Keratinocyte (primary cell): ENCODE data around the gene B3GNT5. TPM values are rescaled to one million over a fixed set of nuclear protein-coding genes. Genes with fewer than 3 reads are reported as not detected.

Source experiments
- DNase-seq: peaks from one replicate; pipeline ENCODE4 v3.0.0-alpha.2; 2011; ENCODE audit warnings: low read depth, missing footprints, low spot score
- FAIRE-seq: peaks from 2 replicates; lab custom pipeline; 2011; peaks lifted over from hg19 to GRCh38; lab: Jason Lieb, UNC
- H2AFZ ChIP-seq: 2 replicates; pipeline ENCODE4 v1.6.0; 2012; ENCODE audit warnings: low read length, control low read depth, inconsistent platforms; ENCODE audit not compliant: control insufficient read depth
- H3K27ac ChIP-seq: 2 replicates; pipeline ENCODE4 v1.5.1; 2011; ENCODE audit warnings: low read length; ENCODE audit not compliant: control insufficient read depth, insufficient read depth
- H3K27me3 ChIP-seq: 3 replicates; pipeline ENCODE4 v1.6.0; 2011; ENCODE audit warnings: low read length; ENCODE audit not compliant: control insufficient read depth, insufficient read depth; ENCODE audit errors: extremely low read depth
- H3K36me3 ChIP-seq, 2 experiments: 2 replicates in 1 of 2; 3 replicates in 1 of 2; pipeline ENCODE4 v1.5.1; 2011; ENCODE audit warnings: low read length in 2 of 2, mild to moderate bottlenecking in 1 of 2; ENCODE audit not compliant: control insufficient read depth in 2 of 2, insufficient read depth in 2 of 2; ENCODE audit errors: extremely low read depth in 1 of 2
- H3K4me1 ChIP-seq: 3 replicates; pipeline ENCODE4 v1.5.1; 2011; ENCODE audit warnings: low read length; ENCODE audit not compliant: control insufficient read depth, insufficient read depth; ENCODE audit errors: extremely low read depth
- H3K4me2 ChIP-seq: 3 replicates; pipeline ENCODE4 v1.6.0; 2011; ENCODE audit warnings: low read depth, low read length; ENCODE audit not compliant: control insufficient read depth, insufficient read depth; ENCODE audit errors: extremely low read depth
- H3K4me3 ChIP-seq, 3 experiments: fragments of 200-600 bp in 1 of 3; sonication (generic) in 1 of 3; 2 replicates in 2 of 3; 3 replicates in 1 of 3; pipeline ENCODE4 v1.5.1; 2011 to 2016; ENCODE audit warnings: low read length in 3 of 3, mild to moderate bottlenecking in 3 of 3, control low read depth in 2 of 3, inconsistent platforms in 1 of 3, low read depth in 1 of 3, mixed read lengths in 1 of 3, mixed run types in 1 of 3, moderate library complexity in 1 of 3; ENCODE audit not compliant: control insufficient read depth in 2 of 3, insufficient read depth in 2 of 3; ENCODE audit errors: extremely low read depth in 1 of 3
- H3K79me2 ChIP-seq: 2 replicates; pipeline ENCODE4 v1.6.0; 2012; ENCODE audit warnings: low read length; ENCODE audit not compliant: control insufficient read depth, insufficient read depth
- H3K9ac ChIP-seq: 3 replicates; pipeline ENCODE4 v1.6.0; 2011; ENCODE audit warnings: low read length; ENCODE audit not compliant: control insufficient read depth, insufficient read depth; ENCODE audit errors: extremely low read depth
- H3K9me1 ChIP-seq: 3 replicates; pipeline ENCODE4 v1.6.0; 2011; ENCODE audit warnings: low read length; ENCODE audit not compliant: control insufficient read depth, insufficient read depth; ENCODE audit errors: extremely low read depth
- H3K9me3 ChIP-seq: 2 replicates; pipeline ENCODE4 v1.5.1; 2012; ENCODE audit warnings: low read depth, low read length; ENCODE audit not compliant: control insufficient read depth
- H4K20me1 ChIP-seq: 3 replicates; pipeline ENCODE4 v1.6.0; 2011; ENCODE audit warnings: low read length; ENCODE audit not compliant: control insufficient read depth, insufficient read depth; ENCODE audit errors: extremely low read depth
- EZH2 ChIP-seq: IDR thresholded peaks from one replicate; pipeline ENCODE4 v1.6.1; 2012; ENCODE audit warnings: inconsistent platforms, mild to moderate bottlenecking, low read length, moderate library complexity
- dilution Hi-C: fragments of 300-500 bp; cut with MboI; formaldehyde crosslinking; loops from one replicate; pipeline ENCODE4 v1.7.0; 2020; ENCODE audit warnings: low sequenced_read_pairs; ENCODE audit not compliant: extremely low pct_ligation_motif_present
- polyA plus RNA-seq, 5 experiments: library from polyadenylated mRNA; depleted of rRNA in 3 of 5; stranded (reverse) in 3 of 5; stranded (forward) in 1 of 5; unstranded in 1 of 5; fragments of >200 nt; gene quantifications; 1 replicate in 1 of 5; 2 replicates in 3 of 5; 3 replicates in 1 of 5; pipeline versions ENCODE4 v1.2.1 to v1.2.3, GENCODE V29; 2011 to 2012; ENCODE audit warnings: missing spikeins in 2 of 5, low read depth in 1 of 5, low replicate concordance in 1 of 5
- TF ChIP-seq, protein P1 (sequence below), 3 experiments: IDR thresholded peaks in 1 of 3; conservative IDR thresholded peaks in 1 of 3; optimal IDR thresholded peaks in 1 of 3; 2 replicates in 2 of 3; 3 replicates in 1 of 3; pipeline versions ENCODE3 to v1.5.1; 2011; ENCODE audit warnings: low read length in 3 of 3, mild to moderate bottlenecking in 3 of 3, moderate library complexity in 2 of 3, control low read depth in 1 of 3, inconsistent platforms in 1 of 3; ENCODE audit not compliant: insufficient read depth in 2 of 3; ENCODE audit errors: extremely low read depth in 1 of 3

B3GNT5 gene
- polyA plus RNA-seq, 1 donor (not counting 4 experiments of a cell fraction or from before 2014, with no cell fraction given), result 66.6 TPM

DNA sequence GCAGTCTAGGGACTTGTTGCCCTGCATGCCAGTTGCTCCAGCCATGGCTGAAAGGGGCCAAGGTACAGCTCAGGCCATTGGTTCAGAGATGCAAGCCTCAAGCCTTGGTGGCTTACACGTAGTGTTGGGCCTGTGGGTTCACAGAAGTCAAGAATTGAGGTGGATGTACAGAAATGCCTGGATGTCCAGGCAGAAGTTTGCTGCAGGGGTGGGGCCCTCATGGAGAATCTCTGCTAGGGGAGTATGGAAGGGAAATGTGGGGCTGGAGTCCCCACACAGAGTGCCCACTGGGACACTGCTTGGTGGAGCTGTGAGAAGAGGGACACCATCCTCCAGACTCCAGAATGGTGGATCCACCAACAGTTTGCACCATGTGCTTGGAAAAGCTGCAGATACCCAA, 10.6 kb upstream of the B3GNT5 start:
- dilution Hi-C loops, result no loop called here
- Histone ChIP-seq H3K27ac (no peak overlapping the region), H3K4me2 (no peak overlapping the region), H3K9ac (no peak overlapping the region), H4K20me1 (no peaks in the 10 kb centered on the region), H2AFZ (no peak overlapping the region), H3K27me3 (no peaks in the 10 kb centered on the region), H3K4me3 (no peak overlapping the region), H3K36me3 (no peaks in the 10 kb centered on the region), H3K9me3 (no peaks in the 10 kb centered on the region), H3K4me1 (peaks cover 3% of the 10 kb centered on the region), H3K9me1 (no peaks in the 10 kb centered on the region), H3K79me2 (no peaks in the 10 kb centered on the region)
- DNase-seq, result no peak
- FAIRE-seq, result no peak
- TF ChIP-seq EZH2, result no peak
- TF ChIP-seq, protein P1, sequence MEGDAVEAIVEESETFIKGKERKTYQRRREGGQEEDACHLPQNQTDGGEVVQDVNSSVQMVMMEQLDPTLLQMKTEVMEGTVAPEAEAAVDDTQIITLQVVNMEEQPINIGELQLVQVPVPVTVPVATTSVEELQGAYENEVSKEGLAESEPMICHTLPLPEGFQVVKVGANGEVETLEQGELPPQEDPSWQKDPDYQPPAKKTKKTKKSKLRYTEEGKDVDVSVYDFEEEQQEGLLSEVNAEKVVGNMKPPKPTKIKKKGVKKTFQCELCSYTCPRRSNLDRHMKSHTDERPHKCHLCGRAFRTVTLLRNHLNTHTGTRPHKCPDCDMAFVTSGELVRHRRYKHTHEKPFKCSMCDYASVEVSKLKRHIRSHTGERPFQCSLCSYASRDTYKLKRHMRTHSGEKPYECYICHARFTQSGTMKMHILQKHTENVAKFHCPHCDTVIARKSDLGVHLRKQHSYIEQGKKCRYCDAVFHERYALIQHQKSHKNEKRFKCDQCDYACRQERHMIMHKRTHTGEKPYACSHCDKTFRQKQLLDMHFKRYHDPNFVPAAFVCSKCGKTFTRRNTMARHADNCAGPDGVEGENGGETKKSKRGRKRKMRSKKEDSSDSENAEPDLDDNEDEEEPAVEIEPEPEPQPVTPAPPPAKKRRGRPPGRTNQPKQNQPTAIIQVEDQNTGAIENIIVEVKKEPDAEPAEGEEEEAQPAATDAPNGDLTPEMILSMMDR (optimal IDR thresholded peaks at IDR 0.05 in 1 of 3, IDR thresholded peaks at IDR 0.05 in 1 of 3, conservative IDR thresholded peaks at IDR 0.05 in 1 of 3; ENCODE audit: extremely low read depth in 1 of 3, insufficient read depth in 2 of 3, low read length in 3 of 3), result no peak

DNA sequence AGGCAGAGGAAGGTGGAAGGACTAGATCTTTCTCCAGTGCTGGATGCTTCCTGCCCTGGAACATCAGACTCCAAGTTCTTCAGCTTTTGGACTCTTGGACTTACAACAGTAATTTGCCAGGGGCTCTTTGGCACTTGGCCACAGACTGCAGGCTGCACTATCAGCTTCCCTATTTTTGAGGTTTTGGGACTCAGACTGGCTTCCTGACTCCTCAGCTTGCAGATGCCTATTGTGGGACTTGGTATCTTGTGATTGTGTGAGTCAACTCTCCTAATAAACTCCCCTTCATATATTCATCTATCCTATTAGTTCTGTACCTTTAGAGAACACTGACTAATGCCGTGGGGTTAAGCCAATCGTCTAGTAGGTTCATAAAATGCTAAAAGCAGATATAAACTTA, 8.8 kb upstream of the B3GNT5 start:
- H3K79me2 ChIP-seq, result no peaks in the 10 kb centered on the region
- TF ChIP-seq, protein P1 (optimal IDR thresholded peaks at IDR 0.05 in 1 of 3, IDR thresholded peaks at IDR 0.05 in 1 of 3, conservative IDR thresholded peaks at IDR 0.05 in 1 of 3; ENCODE audit: extremely low read depth in 1 of 3, insufficient read depth in 2 of 3, low read length in 3 of 3), result no peak
- no peak for TF ChIP-seq EZH2
- H3K9me1 ChIP-seq, result no peaks in the 10 kb centered on the region
- H3K4me1 ChIP-seq, result peaks cover 3% of the 10 kb centered on the region
- H3K4me3 ChIP-seq, result no peak overlapping the region
- FAIRE-seq (peak; percentile 84), DNase-seq (no peak)
- H4K20me1 ChIP-seq, result no peaks in the 10 kb centered on the region
- H3K9ac ChIP-seq, result no peak overlapping the region
- dilution Hi-C loops, result no loop called here
- no peaks in the 10 kb centered on the region for H3K27me3 ChIP-seq
- H2AFZ ChIP-seq, result no peak overlapping the region
- no peaks in the 10 kb centered on the region for H3K36me3 ChIP-seq
- H3K9me3 ChIP-seq, result no peaks in the 10 kb centered on the region
- H3K27ac ChIP-seq, result no peak overlapping the region
- no peak overlapping the region for H3K4me2 ChIP-seq
